Astrocyte of the spinal cord (primary cell): ENCODE results near the gene SHBG.

Experiments
- DNase-seq: peaks from one replicate; pipeline ENCODE4 v3.0.0; 2011; ENCODE audit warnings: low read depth, low spot score
- H3K4me3 ChIP-seq: 2 replicates; pipeline ENCODE4 v1.5.1; 2011; ENCODE audit warnings: low read depth, mild to moderate bottlenecking, low read length, moderate library complexity
- in situ Hi-C: cut with HindIII; loops from 2 replicates; pipeline ENCODE4 v1.10.0; 2017; ENCODE audit warnings: low sequenced_read_pairs
- TF ChIP-seq, protein P1 (sequence below): IDR thresholded peaks from 2 replicates; pipeline ENCODE4 v1.5.1; 2012; ENCODE audit warnings: low read depth, mild to moderate bottlenecking, low read length, inconsistent platforms

The SHBG gene

GRCh38 chr17:7629939-7630571 lies at the start of gene SHBG:
SHBG (plus strand) TSS chr17:7630135; CDS start chr17:7630173, 38 bp downstream.
- TF ChIP-seq, protein P1, sequence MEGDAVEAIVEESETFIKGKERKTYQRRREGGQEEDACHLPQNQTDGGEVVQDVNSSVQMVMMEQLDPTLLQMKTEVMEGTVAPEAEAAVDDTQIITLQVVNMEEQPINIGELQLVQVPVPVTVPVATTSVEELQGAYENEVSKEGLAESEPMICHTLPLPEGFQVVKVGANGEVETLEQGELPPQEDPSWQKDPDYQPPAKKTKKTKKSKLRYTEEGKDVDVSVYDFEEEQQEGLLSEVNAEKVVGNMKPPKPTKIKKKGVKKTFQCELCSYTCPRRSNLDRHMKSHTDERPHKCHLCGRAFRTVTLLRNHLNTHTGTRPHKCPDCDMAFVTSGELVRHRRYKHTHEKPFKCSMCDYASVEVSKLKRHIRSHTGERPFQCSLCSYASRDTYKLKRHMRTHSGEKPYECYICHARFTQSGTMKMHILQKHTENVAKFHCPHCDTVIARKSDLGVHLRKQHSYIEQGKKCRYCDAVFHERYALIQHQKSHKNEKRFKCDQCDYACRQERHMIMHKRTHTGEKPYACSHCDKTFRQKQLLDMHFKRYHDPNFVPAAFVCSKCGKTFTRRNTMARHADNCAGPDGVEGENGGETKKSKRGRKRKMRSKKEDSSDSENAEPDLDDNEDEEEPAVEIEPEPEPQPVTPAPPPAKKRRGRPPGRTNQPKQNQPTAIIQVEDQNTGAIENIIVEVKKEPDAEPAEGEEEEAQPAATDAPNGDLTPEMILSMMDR: no peak
- in situ Hi-C loops: no loop called here
- no peak for DNase-seq
- H3K4me3 ChIP-seq: no peak within 1 kb of the TSS

- no peak overlapping the region for H3K4me3 ChIP-seq
- TF ChIP-seq, protein P1: no peak
- in situ Hi-C loops: no loop called here
- DNase-seq: no peak
These were observed 49.0 kb upstream of the SHBG start for GRCh38 chr17:7580604-7581575.

- no peak for DNase-seq
- H3K4me3 ChIP-seq: peak overlapping the region; percentile 83
- TF ChIP-seq, protein P1: no peak
- in situ Hi-C loops: no loop called here
These were observed 47.3 kb upstream of the SHBG start for GRCh38 chr17:7582396-7583252.

DNA sequence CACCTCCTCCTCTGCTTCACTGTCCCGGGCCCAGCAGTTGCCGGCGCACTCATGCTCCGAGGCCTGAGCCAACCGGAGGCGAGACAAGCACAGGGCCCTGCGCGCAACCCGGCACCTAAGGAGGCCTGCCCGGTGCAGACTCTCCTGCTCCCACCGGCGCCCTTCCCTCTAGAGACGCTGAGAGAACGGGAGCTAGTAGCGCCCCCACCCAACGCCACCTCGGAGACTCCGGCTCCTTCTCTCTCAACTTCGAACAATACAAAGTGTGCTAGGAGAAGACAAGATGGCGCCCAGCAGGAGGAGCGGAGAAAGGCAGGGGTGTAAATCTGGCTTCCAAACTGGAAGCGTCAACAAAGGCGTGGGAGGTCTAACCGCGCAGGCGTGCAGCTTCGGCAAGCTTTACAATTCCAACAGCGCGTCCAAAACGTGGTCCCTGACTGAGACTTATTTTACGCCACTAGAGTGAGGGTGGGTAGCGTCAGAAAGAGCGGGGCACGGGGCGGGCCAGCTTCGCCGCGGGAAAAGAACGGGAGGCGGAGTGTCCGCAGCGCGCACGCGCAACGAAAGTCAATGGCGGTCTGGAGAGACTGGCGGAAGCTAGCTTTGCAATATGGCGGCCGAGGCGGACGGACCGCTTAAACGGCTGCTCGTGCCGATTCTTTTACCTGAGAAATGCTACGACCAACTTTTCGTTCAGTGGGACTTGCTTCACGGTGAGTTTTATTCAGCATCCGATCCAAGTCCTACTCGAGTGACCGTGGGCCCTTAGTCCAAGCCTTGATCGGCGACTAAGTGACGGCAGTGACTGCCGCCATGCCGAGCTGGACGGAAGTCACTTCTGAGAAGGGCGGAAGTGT lies 46.5 kb upstream of the SHBG start, which contains the start of gene MPDU1:
MPDU1 (plus strand) TSS at position 600 of the 857 bp plus-strand sequence; CDS start at position 611, 11 bp downstream.
- in situ Hi-C loops: no loop called here
- DNase-seq: peak; percentile 98

DNA sequence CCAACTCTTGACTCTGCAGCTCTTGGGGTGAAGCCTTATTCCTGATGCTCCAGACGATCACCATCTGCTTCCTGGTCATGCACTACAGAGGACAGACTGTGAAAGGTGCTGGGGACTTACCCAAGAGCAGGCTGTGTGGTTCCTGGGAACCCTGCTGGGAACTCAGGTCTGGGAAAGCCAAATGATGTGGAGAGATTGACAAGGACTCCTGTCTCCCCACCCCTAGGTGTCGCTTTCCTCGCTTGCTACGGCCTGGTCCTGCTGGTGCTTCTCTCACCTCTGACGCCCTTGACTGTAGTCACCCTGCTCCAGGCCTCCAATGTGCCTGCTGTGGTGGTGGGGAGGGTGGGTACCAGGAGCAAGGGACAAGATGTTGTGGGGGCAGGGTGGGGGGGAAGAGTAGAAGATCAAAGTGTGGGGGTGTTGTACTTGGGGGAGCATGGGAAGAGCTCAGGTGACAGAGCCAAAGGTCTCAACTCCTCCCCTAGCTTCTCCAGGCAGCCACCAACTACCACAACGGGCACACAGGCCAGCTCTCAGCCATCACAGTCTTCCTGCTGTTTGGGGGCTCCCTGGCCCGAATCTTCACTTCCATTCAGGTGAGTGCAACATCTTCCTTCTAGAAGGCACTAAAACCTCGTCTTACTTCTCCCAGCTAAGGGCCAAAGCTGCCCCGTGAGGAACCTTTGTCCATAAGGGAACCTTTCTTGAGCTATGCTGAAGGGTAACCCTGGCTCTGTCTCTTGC lies 43.1 kb upstream of the SHBG start:
- no peak for DNase-seq
- H3K4me3 ChIP-seq: no peak overlapping the region
- in situ Hi-C loops: no loop called here
- TF ChIP-seq, protein P1: peak; percentile 24

More for the DNA sequence above, 46.5 kb upstream of the SHBG start, which contains the start of gene MPDU1:
- TF ChIP-seq, protein P1: no peak
- H3K4me3 ChIP-seq: peak within 1 kb of the TSS; percentile 83
